HG02759 (cell line): Measurements from ENCODE around the gene FAAP100.

Source experiments
- ATAC-seq: cut with Tn5 transposase; IDR thresholded peaks from one replicate; pipeline ENCODE4 v1.9.1; 2021; ENCODE audit warnings: mild to moderate bottlenecking, moderate library complexity; ENCODE audit not compliant: unreplicated experiment

Gene FAAP100

DNA sequence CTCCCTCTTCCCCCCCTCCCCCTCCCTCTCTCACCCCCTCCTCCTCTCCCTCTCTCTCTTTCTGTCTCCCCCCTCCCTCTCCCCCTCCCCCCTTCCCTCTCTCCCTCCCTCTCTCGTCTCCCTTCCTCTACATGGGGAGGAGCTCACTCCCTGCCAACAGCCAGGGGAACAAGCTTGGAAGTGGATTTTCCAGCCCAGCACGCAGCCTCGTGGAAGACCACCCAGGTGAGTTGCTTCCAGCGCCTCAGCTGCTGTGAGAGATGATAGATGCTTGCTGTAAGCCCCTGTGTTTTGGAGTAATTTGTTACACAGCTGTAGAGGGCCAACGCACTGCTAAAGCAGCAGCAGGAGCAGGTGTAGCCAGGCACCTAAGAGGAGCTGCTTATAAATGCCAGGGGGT, 60.4 kb downstream of the FAAP100 start:
- no peak for ATAC-seq

DNA sequence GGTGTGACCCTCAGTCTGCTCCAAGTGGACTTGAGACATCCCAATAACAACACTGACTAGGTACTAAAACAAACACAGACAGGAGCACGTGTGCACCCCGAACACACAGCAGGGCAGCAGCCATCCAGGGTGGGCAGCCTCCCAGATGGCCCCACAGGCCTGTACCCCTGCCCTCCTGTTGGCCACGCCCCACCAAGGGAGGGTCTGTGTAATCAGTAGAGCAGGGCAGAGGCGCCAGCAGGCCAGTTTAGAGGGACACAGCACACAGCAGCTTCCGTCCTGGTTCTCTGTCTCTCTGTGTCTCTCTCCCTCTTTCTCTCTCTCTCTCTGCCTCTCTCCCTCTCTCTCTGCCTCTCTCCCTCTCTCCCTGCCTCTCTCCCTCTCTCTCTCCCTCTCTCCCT, 61.0 kb downstream of the FAAP100 start:
- ATAC-seq, result no peak

DNA sequence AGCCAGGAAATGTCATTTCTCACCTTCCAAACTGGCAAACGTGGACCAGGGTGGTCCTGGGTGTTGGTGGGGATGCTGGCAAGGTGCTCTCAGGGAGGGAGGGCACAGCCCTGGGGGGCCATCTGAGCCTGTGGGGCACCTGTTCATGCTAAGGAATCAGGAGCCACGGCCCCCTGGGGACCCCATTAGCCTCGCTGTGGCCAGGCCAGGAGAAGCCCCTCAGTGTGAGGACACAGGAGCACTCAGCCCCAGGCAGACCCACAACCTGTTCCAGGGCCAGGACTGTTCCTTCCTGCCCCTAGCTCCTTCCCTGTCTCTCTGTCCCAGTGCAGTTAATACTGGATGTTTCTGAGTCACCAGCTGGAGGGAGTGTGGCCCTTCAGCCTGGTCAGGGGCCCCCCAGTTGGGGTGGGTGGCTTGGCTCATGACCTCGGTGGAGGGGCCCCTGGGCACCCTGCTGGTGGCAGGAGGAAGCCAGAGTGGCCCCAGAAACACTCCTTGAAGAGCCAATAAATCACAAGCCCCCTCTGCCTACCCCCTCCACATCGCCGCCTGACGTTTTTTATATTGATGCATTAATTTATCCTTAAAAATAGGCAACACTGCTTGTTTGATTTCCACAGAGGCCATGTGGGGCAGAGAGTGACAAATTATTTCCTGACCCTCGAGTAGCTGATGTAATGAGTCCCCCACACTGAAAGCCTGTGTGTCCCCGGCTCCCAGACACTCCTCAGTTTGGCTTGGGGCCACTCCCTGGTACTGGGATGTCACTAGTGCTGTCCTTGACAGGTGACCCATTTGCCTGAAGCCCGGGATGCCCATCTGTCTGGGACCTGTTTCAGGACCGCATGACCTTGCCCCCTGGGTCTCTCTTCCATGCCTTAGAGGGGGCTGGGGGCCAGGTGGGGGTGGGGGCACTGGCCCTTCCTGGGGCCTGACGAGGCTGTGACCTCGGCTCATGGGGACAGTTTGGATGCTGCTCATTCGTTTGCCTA, 61.9 kb downstream of the FAAP100 start:
- no peak for ATAC-seq
